Hematopoietic multipotent progenitor cell treated with erythropoietin and hydrocortisone succinate and interleukin-3 and kit ligand, for 15 days (in vitro differentiated cells): ENCODE data around the gene RASSF8.
A peak's percentile ranks its signal among the peaks of the same experiment; 100 is the strongest.
"Not testable (repeated sequence)": the region's sequence is repeated elsewhere in the genome, so short reads cannot be mapped to it uniquely, and the experiment has no call there.

Experiments used
- DNase-seq: peaks from one replicate; pipeline ENCODE4 v3.0.0-alpha.2; 2015; ENCODE audit warnings: low spot score

The RASSF8 gene

GRCh38 chr12:26057271-26057670, 98.8 kb downstream of the RASSF8 start:
- not testable (repeated sequence) for DNase-seq

DNA sequence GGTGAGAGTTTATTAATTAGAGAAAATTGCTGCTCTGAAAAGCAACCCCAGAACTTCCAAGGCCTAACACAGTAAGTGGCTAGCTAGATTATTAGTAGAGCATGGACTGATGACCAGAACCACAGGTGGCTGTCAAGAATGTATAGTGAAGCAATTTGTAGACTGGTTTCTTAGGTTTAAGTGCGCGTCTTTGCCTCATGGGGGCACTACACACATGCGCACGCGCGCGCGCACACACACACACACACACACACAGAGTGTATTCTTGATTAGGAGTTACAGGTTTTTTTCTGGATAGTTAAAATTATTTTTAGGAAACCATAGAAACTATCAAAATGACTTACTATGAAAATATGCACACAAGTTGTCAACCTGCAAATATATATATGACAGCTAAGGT, 99.8 kb downstream of the RASSF8 start:
- DNase-seq = no peak

GRCh38 chr12:26058818-26059217, 100.3 kb downstream of the RASSF8 start:
- no peak for DNase-seq

DNA sequence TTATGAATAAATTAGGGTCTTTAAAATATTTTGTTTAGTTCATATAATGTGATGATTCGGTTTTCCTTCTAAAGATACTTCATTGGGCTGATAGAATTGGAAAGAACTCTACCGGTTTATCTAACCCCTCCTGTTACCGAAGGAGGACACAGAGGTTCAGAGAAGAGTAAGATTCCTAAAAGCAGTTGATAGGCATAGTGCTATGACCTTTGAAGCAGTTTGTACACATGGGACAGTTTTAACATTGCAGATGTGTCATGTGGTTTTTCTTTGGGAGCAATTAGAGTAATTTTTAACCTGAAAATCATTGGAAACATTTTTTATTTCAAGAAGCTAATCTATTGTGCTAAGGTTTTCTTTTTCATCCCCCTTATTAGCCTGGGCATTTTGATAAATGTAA, 103.5 kb downstream of the RASSF8 start:
- no peak for DNase-seq

GRCh38 chr12:26062566-26062965, 104.1 kb downstream of the RASSF8 start:
- no peak for DNase-seq

DNA sequence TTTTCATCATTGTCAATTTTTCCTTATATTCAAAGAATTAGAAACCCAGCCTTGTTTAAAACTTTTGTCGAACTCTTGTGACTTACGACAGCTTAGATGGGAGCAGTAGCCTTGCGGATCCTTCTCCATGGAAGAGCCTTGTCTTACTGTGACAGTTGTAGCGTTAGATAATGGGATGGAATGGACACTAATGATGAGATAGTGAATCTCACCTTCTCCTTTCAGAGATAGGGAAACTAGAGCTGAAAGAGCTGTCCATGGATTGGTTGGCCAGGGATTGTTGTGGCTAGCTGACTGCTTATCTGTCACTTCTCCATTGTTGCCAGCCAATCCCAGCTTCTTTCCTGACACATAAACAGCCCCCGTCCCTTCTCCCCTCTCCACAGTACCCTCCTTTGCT, 107.0 kb downstream of the RASSF8 start:
- DNase-seq = no peak

DNA sequence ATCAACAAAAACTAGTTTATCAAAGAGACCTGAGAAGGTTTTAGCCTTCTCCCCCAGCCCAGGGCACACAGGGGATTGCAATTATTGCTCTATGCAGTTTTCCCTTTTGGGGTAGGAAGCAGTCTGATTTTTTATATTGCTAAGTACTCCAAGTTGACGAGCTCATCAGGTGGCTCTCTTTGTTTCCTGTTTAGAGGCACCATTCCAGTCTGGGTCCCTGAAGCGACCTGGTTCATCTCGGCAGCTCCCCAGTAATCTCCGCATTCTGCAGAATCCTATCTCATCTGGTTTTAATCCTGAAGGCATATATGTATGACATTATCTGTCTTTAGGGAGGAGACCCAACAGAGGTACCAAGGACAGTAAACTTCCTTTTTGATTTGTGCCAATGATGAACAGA, 110.0 kb downstream of the RASSF8 start:
- DNase-seq = no peak

DNA sequence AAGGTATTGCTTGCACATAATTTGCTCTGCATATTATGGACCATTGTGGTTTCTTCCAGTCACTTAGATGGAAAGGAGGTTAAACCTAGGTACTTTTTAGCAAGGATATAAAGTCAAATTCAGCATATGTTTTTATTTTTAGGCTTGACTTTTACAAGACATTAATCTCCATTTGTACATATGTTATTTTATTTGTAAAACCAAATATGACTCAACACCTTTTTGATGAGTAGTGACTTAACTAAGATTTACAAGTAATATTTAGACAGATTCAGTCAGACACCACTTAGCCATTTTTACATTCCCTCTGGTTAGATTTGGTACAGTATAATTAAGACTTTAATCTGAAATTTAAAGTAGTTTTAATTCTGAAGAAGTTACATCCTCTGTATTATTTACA, 111.3 kb downstream of the RASSF8 start:
- no peak for DNase-seq

DNA sequence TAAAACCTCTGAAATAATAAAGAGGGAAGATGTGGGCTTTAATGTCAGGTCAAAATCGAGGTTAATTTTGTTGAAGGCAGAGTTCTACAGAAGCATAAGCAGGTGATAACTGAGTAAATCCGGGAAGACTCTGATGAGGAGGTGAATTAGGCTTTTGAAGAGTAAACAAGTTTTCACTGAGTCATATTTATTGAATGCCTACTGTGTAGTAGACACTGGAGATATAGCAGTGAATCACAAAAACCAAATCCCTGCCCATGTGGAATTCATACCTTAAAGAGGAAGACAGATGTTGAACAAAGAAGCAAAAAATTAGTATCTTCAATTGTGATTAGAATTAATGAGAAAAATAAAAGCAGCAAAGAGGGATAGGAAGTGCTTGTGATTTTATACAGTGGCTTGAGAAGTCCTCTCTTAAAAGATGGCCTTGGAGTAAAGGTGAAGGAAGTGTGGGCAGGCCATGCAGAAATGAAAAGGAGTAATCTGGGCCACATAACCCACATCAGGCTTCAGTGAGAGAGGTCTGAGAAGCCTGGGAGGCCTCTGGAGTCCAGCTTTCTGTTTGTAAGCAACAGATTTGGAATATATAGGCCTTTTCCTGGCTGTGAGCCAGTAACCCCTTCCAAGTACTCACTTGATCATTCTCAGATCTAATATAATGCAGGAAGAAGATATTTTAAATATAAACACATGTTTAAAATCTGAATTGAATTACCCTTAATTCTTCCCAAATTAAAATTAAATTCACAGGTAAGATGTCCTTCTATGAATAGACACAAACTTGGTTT, 119.6 kb downstream of the RASSF8 start:
- no peak for DNase-seq

DNA sequence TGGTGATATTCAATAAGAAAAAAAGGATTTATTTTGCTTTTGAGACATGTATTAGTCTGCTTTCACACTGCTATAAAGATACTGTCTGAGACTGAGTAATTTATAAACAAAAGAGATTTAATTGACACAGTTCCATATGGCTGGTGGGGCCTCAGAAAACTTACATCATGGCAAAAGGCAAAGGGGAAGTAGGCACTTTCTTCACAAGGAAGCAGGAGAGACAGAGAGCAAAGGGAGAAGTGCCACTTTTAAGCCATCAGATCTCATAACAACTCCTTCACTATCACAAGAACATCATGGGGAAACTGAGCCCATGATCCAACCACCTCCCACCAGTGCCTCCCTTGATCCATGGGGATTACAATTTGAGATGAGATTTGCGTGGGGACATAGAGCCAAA, 122.4 kb downstream of the RASSF8 start:
- no peak for DNase-seq

DNA sequence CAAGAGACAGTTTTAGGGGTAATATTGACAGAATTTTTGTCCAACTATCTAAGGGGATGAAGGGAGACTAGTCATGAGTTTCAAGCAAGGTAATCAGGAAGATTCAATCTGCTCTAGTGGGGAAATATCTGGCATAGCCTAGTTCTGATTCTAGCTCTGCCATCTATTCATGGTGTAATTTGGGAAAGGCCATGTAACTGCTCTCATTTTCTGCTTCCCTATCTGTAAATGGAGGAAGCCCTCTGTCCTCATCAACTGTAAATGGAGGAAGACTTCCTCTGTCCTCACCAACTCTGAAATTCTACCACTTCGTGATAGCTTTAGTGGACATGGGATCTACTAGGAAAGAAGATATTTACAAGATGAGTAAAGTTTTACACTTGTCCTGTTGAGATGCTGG, 128.5 kb downstream of the RASSF8 start:
- no peak for DNase-seq

DNA sequence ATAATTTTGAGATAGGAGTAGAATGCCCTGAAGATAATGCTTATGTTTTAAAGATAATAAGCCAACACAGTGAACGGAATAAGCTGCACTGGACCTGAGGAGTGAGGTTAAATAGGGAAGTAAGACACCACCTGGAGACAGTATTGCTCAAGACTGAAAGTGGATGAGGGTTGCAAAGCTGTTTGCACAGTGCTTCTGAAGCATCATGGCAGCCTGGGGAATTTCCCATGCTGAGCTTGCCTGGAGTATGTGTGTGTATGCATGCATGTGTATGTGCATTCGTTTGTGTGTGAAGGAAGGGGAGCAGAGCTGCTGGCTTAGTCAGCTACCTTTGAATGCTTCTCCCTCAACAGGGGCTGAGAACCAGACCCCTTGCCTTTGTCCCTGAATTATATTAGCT, 130.5 kb downstream of the RASSF8 start:
- DNase-seq = no peak

GRCh38 chr12:26090836-26091510, 132.5 kb downstream of the RASSF8 start:
- no peak for DNase-seq

GRCh38 chr12:26091822-26092221, 133.3 kb downstream of the RASSF8 start:
- no peak for DNase-seq

DNA sequence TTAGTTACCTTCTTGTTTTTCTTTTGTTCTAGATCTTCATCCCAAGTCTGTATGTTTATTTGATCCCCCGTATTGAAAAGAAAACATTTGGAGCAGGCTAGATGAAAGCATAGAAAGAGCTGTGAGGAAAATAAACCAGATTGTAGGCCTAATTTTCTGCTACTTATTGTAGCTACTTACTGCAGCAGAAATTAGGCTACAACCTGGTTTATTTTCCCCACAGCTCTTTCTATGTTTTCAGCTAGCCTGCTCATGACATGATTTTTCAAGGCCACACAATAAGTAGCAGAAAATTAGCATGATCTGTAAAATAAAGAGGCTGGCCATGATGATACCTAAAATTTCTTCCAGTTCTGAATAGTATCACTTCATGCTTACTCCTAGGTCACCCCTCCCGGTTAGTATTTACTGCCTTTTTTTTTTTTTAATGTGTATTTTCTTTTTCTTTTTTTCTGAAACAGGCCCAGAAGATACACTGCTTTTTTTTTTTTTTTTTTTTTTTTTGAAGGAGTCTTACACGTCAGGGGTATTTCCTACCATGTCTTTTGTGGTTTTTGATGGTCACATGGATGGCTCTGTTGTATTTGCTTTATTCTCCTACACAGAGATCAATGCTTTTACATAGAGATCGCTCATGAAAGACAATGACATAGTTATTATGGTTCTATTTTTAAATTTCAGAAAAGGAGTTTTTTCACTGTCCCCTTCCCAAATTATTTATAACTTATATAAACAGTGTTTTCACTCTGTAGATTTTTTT, 134.0 kb downstream of the RASSF8 start:
- DNase-seq = no peak

DNA sequence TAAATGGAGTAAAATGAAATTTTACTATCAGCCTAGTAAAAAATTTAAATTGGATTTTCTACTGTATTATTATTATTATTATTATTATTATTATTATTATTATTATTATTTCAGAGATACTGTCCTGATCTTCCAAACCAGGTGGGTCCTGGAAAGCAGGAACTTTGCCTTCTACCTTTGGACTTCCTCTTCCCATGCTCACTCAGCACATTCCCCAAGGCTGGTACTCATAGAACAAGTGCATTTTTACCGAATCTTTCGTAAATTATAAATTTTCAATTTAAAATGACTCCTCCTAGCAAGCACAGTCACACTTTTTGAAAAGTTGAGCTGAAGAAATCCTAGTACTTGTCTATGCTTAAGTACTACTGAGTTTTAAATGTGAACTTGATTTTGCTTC, 136.7 kb downstream of the RASSF8 start:
- no peak for DNase-seq

DNA sequence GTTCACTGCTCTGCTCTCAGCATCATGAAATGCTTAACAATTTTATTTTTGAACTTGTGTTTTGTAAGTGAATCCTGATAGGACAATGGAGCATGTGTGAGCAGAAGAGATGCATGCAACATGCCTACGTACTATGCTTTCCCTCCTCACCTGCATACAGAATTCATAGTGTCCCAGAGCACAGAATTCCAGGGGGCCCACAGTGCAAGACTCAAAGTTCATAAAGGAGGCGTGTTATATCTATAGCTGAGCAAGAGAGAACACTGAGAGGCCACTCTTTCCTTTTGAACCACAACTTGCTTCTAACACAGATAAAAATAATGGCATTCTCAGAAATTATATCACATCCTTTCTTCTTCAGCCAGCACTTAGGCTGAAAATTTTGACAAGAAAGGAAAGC, 137.6 kb downstream of the RASSF8 start:
- DNase-seq = no peak

DNA sequence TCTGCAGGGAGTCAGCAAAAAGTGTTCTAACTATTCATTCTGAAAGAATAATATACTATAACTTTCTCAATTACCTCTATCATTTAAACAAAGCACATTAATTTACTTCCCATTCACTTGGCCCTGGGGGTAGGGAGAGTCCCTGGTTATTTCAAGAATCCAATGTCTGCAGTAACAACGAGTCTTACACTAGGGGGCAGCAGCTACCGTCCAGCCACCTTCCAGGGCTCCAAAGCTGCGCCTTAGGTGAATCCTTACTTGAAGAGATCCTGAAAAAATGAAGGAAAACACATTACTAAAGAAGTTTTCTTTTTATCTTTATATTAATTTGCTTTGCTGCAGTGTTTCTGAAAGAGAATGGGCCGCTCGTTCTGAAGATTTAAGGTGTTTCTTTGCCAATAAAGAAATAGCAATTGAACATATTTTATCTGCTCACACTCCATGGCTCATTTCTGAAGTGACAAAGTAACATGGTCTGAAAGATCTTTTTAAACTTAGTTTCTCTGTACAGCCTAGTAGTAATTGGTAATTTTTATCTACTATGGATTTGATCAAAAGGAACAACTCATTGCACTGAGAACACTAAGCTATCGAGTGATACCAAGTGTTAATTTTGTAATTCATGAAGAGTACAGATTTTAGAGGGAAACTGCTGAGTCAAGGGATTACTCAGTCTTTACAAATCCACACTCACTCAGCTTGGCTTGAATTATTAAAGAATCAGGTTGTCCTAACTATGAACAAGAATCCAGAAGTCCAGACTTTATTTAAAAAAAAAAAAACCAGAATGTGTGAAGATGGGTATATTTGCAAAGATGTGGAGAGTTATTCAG, 138.8 kb downstream of the RASSF8 start:
- DNase-seq = peak; percentile 62

- DNase-seq = no peak
Observed at GRCh38 chr12:26100666-26101349, 142.3 kb downstream of the RASSF8 start.

DNA sequence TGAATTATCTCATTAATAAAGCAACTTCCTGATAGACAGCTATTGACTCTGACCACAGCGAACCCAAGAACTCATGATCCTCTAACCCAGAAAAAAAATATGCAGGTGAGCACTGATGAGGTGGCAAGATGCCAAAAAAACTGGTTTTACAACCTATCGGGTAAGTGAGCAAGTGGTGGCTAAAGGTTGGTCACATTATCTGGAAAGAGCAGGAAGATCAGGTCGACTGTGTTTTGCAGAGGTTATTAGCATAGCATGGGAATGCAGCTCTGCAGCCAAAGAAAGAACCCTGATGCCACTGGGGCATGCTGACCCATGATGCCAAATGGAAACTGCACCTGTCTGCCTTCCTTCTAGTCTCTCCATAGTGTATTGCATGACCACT, 142.9 kb downstream of the RASSF8 start:
- DNase-seq = no peak

- no peak for DNase-seq
Observed at GRCh38 chr12:26101763-26102162, 143.3 kb downstream of the RASSF8 start.

- DNase-seq = no peak
Observed at GRCh38 chr12:26102953-26103352, 144.5 kb downstream of the RASSF8 start.
